ENCODE results near the gene GPRIN1. TPM values are rescaled to one million over a fixed set of nuclear protein-coding genes. Genes with fewer than 3 reads are reported as not detected.
A peak's percentile ranks its signal among the peaks of the same experiment; 100 is the strongest.

GPRIN1 gene
- 1 to 10 TPM in 3 of 5 donors, under 1 TPM in 2; 0.72 to 1.2 (median 1.0) TPM for polyA plus RNA-seq (ENCODE audit: insufficient read depth in 1 of 5, insufficient read length in 5 of 5, low replicate concordance in 1 of 5)
- long read RNA-seq, donor 1, result 0 reads
- long read RNA-seq, donor 2, result 0 reads
- long read RNA-seq, donor 3, result 0 reads
- long read RNA-seq, donor 4, result 0 reads
- long read RNA-seq, donor 5, full-length matches to known transcripts, result 1 of 1 reads
- long read RNA-seq, donor 5, partial matches to known transcripts, result 0 of 1 reads
- long read RNA-seq, donor 5, other reads (novel, unspliced or antisense), result 0 of 1 reads
- long read RNA-seq, donor 6, result 0 reads
- long read RNA-seq, donor 7, result 0 reads
- long read RNA-seq, donor 8, result 0 reads

DNA sequence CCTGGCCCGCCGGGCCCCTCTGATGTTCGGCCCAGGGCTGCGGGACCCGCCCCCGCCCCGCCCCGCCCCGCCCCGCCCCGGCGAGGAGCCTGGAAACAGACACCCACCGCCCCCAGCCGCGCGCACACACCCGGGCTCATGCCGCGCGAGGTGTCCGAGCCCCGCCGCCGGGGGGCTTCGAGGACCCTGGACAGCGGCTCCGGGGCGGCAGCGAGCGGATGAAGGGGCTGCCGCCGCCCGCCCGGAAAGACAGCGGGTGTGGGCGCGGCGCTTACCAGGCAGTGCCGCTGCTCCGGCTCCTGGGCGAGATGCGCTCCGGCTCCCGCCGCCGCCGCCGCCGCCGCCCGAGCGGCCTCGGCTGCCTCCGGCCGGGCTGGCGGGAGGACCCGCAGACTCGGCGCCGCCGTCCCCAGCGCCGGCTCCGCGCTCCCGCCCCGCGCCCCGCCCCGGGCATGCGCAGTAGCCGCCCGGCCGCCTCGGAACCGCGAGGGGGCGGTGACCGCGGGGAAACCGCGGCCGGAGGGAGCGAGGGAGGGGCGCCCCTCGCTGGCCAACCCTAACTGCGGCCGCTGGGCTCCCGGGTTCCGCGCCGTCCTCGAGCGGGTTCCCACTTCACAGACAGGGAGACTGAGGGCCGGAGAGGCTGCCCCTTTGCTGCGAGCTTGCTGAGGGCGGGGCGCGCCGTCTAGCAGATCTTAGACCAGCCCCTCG lies at the start of gene GPRIN1:
TSS of gene GPRIN1 (minus strand) at position 433 of the 711 bp plus-strand sequence. CDS start 10,322 bp downstream, outside the sequence.
- DNase-seq, result peak in 1 of 2 donors; percentile 23

DNA sequence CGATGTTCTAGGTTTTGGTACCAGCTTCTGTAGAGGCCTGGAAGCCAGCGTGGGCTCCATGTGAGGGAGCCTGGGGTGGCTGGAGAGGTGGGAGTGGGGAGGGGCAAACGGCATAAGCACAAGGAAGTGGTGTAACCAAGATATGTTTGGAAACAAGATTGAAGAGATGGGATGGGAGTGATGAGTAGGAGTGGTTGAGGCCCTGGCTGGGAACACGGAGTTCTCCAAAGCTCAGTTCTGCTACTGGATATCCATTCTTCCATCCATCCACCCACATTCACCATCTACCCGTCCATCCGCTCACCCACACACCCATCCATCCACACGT lies 49.5 kb upstream of the GPRIN1 start:
- DNase-seq, result no peak

DNA sequence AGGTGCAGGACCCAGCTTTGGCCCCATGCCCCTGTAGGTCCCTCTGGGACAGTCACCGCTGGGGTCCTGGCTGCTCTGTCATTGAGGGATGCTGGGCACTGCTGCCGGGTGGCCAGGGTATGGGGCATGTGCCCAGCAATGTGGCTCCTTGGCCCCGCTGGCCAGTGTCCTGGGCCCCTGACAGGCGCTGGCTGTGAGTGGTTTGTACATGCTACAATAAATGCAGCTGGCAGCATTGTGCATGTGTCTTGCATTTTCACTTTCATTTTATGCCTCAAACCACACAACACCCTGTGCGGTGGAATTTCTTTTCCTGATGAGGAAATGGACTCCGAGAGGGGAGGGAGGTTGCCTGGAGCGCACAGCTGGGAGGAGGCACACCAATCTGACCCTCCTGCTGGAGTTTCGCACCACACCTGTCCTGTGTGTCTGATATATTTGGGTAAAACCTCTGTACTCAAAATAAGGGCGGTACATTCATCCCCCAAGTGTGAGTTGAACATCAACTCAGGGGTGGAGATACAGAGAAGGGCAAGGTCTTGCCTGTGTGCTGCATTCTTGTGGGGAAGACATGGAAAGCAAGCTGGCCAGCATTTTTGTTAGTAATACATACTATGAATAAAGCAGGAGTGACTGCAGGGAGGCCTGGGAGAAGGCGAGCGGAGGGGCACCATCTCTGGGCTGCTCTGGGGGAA lies 49.0 kb upstream of the GPRIN1 start:
- DNase-seq, result no peak

DNA sequence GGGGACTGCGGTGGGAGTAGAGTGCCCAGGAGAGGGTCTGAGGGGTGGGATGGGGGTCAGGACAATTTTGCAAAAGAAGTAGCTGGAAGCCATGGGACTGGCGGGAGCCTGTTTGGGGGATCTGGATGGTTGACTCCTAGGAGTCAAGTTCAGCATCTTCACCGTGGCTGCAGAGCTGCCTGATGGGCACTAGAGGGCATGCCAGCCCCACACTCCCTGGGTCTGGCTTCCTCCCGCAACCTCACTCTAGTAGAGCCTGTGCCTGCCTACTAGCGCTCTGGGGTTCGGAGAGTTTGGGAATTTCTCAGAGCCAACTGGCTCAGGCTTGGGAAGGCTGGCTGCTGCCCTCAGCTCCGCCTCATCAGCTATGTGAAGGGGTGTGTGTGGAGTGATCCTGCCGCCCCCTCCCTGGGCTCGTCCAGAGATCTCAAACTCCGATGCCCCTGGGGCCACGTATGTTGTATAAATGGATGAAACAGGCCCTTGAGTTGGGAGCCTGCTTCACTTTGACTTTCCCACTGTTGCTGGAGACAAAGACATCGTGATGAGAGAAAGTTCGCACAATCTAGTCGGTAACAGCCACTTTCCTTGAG lies 48.1 kb upstream of the GPRIN1 start:
- DNase-seq, result peak in 1 of 2 donors; percentile 48

DNA sequence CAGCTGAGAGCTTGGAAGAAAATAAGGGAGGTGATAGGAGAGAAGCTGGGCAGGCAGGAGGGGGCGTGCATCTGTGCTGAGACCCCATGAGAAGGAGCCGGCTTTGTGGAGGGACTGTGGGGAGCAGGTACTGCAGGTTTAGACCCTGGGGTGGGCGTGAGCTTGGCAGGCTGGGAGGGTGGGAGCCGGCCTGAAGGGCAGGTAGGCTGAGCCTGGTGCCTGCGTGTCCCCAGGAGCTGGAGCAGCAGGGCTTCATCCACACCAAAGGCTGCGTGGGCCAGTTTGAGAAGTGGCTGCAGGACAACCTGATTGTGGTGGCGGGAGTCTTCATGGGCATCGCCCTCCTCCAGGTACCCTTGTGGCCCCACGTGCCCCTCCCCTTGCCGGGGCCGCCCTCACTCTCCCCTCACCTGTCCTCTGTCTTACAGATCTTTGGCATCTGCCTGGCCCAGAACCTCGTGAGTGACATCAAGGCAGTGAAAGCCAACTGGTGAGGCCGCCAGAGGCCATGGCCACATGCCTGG lies 46.6 kb upstream of the GPRIN1 start:
- no peak for DNase-seq

DNA sequence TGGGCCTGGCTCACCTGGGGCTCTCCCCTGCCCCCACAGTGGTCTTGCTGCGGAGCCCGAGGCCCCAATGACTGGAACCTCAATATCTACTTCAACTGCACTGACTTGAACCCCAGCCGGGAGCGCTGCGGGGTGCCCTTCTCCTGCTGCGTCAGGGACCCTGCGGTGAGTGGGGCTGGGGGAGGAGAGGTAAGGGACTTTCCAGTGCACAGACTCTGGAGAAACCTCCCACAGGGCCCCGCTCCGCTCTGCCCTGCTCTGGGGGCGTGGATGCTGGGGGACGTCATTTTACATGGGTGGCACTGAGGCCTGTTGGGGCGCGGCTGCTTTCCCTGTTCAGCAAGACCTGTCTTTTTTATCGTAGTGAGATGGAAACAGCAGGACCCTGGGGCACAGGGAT lies 44.9 kb upstream of the GPRIN1 start:
- no peak for DNase-seq

DNA sequence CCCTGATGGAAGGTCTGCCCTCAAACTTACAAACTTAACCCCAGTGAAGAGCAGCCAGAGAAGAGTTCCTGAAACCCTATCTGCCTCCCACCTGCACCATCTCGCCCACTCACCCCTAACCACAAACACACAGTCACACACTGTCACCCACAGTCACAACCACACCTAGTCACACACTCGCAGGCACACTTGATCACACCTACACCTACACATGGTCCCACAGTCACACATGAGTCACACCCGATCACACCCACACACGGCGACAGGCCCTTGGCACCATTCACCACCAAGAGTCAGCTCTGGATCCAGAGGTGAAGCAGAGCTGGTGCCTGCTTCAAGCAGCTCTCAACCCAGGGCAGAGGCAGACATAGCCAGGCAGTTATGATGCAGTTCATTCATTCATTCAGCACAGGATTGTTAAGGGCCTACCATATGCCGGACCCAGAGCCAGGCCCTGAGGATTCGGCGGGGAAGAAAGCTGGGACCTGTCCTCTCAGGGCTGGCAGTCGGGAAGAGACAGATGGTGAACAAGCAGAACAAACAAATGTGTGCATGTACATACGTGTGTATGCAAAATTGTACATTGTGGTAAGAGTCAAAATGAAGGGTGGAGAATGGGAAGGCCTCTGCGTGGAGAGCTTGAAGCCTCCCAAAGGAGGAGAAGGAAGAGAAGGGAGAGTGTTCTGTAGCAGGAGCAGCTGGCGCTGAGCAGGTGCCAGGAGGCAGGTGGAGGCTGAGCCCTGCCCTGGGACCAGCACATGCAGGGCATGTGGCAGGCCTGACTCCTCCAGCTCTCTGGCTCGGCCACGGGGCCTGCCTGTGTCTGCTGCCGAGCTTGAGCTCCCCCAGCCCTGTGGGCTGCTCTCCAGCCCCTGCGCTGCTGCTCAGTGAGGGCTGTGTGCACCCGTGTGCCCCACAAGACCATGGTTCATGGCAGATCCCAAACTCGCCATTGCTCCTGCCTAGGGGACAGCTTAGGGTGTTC lies 43.7 kb upstream of the GPRIN1 start:
- DNase-seq, result no peak

DNA sequence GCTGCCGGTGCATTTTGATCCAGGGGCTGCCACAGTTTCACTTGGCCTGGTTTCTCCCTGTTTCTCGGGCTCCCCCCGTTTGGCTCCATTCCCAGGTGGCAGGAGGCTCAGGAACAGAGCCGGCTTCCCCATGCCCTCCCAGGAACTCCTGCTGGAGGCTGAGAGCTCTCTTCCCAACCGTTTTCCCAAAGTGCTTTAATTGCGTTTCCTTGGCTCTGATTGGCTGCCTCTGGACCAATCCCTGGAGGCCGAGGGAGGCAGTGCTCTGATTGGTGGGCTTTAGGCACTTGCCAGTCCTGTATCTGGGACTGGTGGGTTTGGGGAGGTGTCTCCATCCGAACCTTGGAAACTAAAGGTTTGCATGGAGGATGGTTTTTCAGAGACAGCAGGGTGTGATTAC lies 42.2 kb upstream of the GPRIN1 start:
- DNase-seq, result no peak

DNA sequence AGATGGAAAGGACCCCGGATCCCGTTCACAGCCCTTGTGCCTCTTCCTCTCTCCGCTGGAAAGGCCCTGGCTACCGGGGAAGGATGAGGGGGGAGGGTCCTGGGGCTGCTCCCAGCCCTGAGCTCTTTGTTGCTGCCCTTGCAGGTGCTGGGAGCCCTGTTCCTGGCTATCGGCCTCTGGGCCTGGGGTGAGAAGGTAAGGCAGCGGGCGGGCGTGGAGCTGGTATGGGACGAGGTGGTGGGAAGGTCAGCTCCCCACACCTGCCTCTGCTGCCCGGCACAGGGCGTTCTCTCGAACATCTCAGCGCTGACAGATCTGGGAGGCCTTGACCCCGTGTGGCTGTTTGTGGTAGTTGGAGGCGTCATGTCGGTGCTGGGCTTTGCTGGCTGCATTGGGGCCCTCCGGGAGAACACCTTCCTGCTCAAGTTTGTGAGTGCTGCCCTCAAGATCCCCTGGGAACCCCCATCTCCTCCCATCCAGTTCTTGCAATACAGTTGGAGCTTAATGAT lies 41.6 kb upstream of the GPRIN1 start:
- no peak for DNase-seq

DNA sequence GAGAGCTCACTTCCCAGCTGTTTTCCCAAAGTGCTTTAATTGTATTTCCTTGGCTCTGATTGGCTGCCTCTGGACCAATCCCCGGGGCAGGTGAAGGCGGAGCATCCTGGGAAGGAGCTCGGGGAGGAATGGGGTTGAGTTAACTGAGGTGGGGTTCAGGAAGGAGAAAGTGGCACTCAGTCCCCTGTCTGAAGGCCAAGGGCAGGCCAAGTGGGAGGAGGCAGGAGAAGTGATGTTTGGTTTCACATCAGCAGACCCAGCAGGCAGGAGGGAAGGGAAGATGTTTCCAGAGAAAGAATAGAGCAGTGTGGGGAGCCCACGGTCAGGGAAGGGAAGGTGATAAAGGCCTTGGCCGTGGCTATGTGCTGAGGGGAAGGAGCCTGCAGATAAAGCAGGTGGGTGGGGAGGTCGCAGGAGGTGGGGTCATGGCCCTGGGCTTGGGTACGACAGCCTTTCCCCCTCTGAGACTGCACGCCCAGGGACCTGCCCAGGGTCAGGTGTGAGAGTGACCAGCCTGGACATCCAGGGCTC lies 40.5 kb upstream of the GPRIN1 start:
- no peak for DNase-seq

DNA sequence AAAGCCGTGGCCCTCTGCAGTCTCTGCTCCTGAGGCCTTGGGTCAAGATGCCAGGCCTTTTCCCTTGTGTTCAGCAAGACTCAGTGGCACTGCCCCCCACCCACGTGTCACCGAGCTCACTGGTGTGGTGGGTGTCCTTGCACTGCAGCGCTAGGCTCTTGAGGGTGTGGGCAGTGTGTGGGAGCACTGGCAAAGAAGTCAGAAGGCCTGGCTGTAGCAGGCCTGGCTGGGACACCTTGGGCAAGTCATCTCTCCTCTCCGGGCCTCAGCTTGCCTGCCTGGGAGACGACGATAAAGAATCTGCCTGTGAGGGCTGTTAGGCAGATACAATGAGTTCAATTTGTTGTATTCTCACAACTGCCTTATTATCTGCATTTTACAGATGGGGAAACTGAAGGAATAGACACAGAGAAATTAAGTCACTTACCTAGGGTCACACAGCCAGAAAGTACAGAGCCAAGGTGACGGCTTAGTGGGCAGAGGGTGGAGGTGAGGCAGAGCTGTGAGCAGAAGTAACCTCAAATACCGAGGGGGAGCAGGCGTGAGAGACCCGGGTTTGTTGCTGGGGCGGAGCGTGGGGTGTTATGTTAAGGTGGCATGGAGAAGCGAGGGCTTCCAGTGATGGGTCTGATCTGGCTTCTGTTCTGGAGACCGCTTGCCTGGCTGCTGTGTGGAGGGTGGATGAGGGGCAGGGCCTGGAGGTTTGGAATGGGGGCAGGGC lies 38.7 kb upstream of the GPRIN1 start:
- no peak for DNase-seq

DNA sequence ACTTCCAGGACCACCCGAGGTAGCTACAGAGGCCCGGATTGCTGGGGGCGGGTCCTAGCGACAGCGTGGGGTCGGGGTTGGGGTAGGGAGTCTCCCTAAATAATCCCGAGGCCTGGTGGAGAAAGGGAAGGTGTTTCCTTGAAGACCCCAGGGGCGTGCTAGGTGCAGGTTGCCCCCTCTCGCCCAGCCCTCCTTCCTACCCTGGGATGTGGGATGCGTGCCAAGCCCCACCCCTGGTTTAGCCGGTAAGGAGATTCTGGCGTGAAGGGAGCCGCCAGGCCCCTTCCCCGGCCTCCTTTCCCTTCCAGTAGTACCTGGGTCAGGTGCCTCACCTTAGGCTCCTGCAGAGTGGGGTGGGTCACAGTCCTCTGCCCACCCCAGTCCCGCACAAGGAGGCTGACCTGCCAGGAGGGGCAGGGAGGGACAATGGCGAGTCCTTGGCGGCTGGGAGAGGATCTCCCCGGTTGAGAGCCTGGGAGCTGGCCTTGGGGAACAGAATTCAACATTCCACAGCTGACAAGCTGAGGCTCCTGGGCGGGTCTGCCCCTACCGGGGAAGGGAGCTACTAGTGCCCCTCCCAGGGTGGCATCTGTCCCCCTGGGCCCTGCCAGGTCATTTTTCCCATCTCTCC lies 38.0 kb upstream of the GPRIN1 start:
- DNase-seq, result peak in 1 of 2 donors; percentile 52

DNA sequence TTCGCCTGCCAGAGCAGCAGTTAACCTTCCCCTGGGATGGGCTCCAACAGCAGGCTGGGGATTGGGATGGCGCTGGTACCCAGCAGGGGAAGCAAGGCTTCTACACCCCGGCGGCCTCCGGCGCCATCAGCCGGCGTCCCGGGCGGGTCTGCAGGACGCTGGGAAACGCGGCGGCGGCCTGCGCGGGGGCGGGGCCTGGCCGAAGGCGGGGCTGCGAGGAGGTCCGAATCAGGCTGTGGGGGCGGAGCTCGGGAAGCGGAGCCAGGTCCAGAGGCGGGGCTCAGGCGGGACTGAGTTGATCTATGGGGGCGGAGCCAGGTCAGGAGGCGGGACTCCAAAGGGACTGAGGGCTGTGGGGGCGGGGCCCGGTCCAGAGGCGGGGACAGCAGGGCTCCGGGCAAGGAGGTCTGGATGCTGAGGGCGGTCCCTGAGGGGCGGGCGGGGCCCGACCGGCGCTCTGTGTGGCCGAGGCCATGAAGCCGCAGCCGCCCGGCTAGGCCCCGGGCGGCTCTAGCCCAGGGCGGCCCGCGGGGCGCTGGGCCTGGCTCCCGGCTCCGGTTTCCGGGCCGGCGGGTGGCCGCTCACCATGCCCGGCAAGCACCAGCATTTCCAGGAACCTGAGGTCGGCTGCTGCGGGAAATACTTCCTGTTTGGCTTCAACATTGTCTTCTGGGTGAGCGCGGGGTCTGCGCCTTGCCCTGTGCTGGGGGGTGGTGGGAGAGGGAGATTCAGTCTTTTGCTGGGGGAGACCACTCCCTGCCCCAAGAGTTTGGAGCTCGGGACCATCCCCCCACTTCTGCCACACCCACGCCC lies 37.3 kb upstream of the GPRIN1 start, which contains the start of gene TSPAN17:
TSS of gene TSPAN17 (plus strand) at position 455 of the 813 bp plus-strand sequence. CDS start at position 587, 132 bp downstream.
- peak; percentile 99 to 100 for DNase-seq

DNA sequence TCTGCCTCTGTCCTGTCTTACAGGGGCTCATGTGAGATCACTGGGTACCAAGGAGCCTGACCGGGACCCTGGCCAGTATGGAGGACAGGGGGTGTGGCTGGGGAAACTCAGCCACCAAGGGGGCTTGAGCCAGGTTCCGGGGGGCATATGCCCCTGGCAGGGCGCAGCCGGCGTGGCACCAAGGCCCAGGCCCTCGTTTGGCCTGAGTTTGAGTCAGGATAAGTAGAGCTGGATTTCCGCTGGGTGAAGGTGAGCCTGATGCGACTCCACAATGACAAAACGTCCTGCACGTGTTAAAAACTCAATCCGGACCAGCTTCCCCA lies 36.7 kb upstream of the GPRIN1 start:
- no peak for DNase-seq

DNA sequence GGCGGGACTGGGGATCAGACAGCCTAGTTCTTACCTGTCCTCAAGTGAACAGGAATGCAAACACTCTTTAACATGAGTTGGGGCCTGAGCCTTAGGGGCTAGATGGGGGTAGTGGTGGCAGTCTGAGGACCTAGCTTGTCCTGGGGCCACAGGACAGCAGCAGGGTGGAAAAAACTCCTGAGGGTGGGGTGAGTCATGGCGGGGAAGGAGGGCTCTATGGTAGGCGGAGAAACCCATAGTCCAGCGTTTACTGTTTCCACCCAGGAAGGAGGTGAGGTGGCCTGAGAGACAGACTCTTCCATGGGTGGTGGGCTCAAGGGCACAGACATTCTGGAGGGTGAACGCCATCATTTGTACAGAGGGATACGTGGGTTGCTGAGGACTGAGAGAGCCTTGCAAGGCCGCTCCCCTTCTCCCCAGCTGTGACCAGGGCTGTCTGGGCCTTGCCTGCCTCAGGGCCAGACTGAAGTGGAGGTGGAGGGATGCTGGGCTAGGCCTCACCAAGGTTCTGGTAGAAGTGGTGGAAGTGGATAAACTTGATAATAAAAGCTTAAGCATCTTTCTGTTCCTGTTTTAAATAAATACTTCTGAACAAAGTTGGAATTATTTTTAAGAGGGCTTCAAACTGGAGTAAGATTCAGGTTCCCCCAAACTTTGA lies 36.2 kb upstream of the GPRIN1 start:
- DNase-seq, result no peak

DNA sequence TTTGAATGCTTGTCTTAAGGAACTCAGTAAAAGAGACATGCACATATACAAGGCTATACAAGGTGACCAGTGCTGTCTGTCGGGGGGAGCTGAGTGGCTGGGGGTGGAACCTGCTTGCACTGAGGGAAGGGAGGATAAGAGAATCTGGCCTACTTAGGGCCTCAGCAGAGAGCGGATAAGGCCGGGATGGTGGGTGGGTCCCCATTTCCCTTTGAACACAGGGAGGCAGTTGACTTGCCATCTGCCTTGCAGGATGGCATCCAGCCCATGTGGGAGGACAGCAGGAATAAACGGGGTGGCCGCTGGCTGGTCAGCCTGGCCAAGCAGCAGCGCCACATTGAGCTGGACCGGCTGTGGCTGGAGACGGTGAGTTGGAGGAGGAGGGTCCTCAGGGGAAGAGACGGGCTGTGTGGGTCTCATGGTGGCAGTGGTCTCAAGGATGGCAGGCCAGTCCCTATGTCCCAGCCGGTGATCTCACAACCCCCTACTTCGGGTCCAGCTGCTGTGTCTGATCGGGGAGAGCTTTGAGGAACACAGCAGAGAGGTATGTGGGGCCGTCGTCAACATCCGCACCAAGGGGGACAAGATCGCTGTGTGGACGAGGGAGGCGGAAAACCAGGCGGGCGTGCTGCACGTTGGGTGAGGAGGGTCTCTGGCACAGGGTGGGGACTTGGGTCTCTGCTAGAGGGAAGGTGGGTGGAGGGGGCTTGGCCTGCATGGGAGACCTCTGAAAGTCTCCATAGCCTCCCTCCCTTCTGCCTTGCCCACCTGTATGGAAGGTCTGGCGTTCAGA lies 35.1 kb upstream of the GPRIN1 start:
- DNase-seq, result no peak

DNA sequence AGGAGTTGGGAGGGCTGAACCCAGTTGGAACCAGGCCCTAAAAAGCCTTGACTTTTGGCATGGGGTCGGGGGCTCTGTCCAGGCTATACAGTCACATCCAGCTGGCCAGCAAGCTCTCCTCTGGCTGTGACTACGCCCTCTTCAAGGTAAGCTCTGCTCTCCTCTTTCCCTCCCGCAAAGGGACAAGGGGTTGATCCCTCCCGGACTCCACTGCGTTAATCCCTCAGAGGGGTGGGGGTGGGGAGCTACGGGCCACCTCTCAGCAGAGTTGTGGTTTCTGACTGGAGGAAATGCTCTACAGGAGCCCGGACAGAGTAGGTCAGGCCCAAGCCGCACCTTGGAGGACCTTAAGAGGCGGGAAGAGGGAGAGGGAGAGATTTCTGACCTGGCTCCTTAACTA lies 34.3 kb upstream of the GPRIN1 start:
- DNase-seq, result no peak
